GM19238 (cell line): ENCODE data around the gene CUL9.

Experiments
- DNase-seq: peaks from one replicate; pipeline ENCODE4 v3.0.0; 2011; ENCODE audit warnings: low spot score; ENCODE audit not compliant: insufficient read length

The CUL9 gene

GRCh38 chr6:43172104-43173007 lies 9.6 kb upstream of the CUL9 start:
- peak; percentile 31 for DNase-seq

- DNase-seq, result no peak
Observed at GRCh38 chr6:43173591-43174262, 8.3 kb upstream of the CUL9 start.

GRCh38 chr6:43174263-43175112 lies 7.5 kb upstream of the CUL9 start:
- peak; percentile 99 for DNase-seq

DNA sequence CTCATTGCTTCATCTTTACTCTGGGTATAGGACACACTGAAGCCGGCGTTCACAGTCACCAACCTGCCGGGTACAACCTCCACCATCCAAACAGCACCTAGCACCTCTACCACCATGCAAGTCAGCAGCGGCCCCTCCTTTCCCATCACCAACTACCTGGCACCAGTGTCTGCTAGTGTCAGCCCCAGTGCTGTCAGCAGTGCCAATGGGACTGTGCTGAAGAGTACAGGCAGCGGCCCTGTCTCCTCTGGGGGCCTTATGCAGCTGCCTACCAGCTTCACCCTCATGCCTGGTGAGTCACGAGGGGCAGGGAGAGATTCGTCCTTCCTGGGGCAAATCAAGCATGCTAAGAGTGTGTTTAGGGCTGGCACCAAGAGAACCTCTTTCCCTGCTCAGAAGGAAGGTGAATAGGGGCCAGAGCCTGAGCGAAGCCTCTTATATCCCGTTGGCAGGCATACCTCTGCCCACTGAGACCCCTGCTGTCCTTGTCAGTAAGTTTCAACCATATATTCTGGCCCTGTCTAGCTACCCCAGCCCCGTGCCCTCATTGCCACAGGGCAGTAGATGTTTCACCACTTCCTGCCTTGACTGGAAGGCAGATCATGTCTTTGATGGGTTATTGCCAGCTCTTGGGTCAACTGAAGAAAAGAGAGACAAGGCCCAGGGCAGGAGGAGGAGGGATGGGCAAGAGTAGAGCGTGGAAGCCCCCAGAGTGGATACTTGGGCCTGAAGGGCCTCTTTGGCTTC lies 6.1 kb upstream of the CUL9 start:
- no peak for DNase-seq

DNA sequence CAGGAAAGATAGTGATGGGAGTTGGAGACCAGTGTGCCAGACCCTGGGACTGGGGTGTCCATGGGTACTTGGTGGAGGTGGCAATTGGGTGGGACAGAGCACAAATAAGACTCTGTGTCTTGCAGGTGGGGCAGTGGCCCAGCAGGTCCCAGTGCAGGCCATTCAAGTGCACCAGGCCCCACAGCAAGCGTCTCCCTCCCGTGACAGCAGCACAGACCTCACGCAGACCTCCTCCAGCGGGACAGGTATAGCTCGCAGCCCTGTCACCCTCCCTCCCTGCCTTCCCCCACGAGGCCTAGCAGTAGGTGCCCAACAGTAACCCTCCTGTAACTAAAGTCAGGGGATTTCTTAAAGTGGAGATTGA lies 5.6 kb upstream of the CUL9 start:
- no peak for DNase-seq

- no peak for DNase-seq
Observed at GRCh38 chr6:43178150-43178549, 3.8 kb upstream of the CUL9 start.

DNA sequence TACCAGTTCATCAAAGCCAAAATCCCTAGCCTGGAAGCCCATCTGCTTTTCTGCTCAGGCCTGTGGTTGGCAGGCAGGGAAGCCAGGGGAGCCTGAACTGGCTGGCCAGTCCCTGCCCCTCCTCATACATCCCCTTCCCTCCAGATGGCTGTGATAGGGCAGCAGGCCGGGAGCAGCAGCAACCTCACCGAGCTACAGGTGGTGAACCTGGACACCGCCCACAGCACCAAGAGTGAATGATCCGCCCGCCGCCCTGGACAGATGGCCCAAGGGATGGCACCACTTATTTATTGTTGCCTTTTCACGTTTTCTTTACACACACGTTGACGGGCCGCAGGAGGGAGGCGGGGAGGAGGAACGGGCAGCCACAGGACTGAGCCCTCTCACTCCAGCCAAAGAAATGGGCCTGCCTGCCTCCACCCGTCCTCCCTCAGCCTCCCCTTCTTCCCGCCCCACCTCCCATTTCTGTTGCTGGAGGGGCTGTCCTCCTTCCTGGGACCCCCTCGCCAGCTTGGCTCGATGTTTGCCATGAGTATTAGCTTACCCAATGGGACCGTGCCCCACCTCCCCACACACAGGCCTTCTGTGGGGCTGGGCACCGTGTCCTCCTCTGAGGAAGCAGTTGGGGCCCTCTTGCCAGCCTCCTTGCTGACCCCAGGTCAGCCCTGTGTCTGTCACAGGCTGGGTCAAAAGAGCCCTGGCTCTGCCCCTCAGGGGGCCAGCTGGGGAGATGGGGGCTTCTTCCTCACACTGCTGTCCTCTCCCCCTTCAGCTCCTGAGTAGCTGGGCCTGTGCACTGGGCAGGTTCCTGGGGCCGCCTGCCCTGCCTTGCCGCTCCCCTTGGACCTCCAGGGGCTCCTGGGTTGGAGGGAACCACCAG lies 2.8 kb upstream of the CUL9 start:
- DNase-seq, result no peak

DNA sequence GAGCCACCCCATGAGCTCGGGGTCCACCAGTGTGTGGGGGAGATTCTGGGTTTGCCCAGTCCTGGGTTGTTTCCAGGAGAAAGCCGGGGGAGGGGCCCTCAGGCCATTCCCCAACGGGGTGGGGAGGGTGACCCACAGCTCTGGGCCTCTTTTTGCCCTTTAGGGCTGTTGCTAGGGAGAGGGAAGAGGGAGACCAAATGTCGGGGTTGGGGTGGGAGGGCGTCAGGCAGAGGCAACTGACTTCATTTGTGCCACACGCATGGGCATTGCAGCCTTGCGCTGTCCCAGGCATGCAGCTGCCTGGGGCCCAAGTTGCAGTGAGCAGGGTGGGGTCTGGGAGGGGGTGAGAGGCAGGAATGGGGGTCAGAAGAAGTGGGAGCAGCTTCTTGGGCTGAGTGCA lies 1.9 kb upstream of the CUL9 start:
- DNase-seq, result no peak

DNA sequence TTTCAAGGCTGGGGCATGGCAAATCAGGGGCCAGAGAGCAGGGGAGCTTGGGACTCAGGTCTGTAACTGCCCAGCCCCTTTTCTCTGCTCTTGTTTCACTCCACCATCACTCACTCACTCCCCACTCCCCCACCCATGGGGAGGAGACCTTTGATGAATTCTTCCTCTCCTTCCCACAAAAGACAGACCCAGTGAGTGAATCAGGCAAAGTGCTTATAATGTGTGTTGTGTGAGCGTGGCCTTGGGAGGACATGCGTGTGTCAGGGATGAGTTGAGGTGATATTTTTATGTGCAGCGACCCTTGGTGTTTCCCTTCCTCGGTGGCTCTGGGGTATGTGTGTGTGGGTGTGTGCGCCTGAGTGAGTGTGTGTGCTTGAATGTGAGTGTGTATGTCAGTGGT lies 1.0 kb upstream of the CUL9 start:
- DNase-seq, result no peak

- no peak for DNase-seq
Observed at GRCh38 chr6:43181621-43181941, 415 bp upstream of the CUL9 start.

DNA sequence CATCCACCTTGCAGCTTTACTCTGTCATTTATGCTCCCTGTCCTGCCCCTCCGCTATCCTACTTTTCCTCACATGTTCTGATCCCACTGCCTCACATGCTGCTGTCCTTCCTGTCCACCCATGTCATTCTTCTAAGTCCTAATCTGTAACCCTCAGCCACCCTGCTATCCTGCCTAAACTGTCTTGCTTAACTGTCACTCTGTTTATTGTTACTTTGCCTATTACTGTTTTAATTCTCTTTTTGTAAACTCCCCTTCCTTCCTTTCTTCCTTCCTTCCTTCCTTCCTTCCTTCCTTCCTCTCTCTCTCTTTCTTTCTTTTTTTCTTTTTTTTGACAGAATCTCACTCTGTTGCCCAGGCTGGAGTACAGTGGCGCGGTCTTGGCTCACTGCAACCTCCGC lies 1.4 kb downstream of the CUL9 start:
- no peak for DNase-seq

- DNase-seq, result no peak
Observed at GRCh38 chr6:43184268-43184985, 2.4 kb downstream of the CUL9 start.

GRCh38 chr6:43185391-43185985 lies 3.5 kb downstream of the CUL9 start:
- DNase-seq, result no peak

DNA sequence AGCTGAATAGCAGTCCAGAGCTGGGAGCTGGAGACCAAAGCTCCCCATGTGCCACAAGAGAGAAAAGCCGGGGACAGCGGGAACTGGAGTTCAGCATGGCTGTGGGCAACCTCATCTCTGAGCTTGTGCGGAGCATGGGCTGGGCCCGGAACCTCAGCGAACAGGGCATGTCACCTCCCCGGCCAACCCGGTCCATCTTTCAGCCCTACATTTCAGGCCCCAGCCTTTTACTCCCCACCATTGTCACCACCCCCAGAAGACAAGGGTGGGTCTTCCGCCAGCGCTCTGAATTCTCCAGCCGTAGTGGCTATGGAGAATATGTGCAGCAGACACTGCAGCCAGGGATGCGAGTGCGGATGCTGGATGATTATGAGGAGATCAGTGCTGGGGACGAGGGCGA lies 4.0 kb downstream of the CUL9 start:
- no peak for DNase-seq

DNA sequence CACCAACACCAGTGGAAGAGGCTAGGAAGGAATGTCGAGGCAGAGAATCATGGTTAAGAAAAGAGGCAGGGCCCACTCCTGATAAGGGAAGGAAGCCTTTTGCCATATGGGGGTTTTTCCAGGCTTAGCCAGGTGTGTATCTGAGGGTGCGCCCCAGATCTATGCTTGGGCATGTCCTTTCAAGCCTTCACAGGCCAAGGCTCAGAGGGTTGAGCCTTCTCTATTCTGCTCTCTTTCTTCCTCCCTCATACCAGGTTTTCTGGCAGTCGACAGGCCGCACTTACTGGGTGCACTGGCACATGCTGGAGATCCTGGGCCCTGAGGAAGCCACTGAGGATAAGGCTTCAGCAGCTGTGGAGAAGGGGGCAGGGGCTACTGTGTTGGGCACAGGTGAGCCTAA lies 4.7 kb downstream of the CUL9 start:
- DNase-seq, result no peak

DNA sequence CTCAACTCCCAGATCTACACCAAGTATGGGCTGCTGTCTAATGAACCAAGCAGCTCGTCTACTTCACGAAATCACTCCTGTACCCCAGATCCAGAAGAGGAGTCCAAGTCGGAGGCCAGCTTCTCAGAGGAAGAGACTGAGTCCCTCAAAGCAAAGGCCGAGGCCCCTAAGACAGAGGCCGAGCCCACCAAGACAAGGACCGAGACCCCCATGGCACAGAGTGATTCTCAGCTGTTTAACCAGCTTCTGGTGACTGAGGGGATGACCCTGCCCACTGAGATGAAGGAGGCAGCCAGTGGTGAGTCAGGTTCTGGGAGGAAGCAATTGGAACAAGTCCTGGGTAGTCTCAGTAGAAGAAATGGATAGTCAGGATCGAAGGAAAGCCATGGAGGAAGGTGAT lies 5.8 kb downstream of the CUL9 start:
- DNase-seq, result no peak

DNA sequence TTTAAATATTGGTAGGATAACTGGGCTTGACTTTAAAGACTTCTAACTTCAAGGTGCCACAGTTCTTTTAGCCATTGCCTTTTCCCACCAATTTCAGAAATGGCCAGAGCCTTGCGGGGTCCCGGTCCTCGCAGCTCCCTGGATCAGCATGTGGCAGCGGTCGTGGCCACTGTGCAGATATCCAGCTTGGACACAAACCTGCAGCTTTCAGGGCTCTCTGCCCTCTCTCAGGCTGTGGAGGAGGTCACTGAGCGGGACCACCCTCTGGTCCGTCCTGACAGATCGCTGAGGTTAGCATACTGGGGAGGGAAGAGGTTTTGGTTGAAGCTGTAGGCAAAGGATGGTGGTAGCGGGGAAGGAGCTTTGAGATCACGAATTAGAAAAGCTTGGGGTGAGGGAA lies 6.4 kb downstream of the CUL9 start:
- no peak for DNase-seq

DNA sequence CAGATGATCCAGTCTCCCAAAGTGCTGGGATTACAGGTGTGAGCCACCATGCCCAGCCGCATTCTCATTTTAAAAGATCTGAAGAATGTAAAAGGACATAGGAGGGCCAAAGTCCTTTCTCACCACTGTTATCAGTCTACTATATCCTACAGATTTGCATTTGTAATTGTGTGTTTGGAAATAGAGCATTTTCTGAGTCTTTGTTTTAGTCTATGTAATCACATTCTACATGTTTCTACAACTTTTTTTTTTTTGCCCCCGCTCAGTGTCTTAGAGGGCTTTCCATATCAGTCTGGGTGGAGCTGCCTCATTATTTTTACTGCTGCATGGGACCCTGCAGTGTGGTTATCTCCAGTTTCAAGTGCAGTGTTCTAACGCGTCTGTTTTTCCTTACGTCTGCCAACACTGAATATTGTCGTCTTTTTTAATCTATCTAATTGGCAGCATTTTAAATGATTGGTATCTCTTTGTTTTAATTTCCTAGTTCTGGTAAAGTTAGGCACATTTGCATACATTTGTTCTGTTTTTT lies 7.8 kb downstream of the CUL9 start:
- no peak for DNase-seq

GRCh38 chr6:43192911-43193310 lies 10.9 kb downstream of the CUL9 start:
- DNase-seq, result no peak
